AG09309 (cell line): ENCODE measurements around the gene VSIR.

Experiments
- DNase-seq: peaks from one replicate; pipeline ENCODE4 v3.0.0-alpha.2; 2010; ENCODE audit warnings: low read depth
- H3K4me3 ChIP-seq: 2 replicates; pipeline ENCODE4 v1.5.1; 2011; ENCODE audit warnings: mild to moderate bottlenecking, low read depth, low read length, moderate library complexity; ENCODE audit not compliant: control insufficient read depth
- CTCF ChIP-seq: IDR thresholded peaks from 2 replicates; pipeline ENCODE4 v1.5.1; 2011; ENCODE audit warnings: mild to moderate bottlenecking, low read depth, low read length, inconsistent platforms; ENCODE audit not compliant: insufficient read depth, control insufficient read depth; ENCODE audit errors: missing control alignments

VSIR gene

DNA sequence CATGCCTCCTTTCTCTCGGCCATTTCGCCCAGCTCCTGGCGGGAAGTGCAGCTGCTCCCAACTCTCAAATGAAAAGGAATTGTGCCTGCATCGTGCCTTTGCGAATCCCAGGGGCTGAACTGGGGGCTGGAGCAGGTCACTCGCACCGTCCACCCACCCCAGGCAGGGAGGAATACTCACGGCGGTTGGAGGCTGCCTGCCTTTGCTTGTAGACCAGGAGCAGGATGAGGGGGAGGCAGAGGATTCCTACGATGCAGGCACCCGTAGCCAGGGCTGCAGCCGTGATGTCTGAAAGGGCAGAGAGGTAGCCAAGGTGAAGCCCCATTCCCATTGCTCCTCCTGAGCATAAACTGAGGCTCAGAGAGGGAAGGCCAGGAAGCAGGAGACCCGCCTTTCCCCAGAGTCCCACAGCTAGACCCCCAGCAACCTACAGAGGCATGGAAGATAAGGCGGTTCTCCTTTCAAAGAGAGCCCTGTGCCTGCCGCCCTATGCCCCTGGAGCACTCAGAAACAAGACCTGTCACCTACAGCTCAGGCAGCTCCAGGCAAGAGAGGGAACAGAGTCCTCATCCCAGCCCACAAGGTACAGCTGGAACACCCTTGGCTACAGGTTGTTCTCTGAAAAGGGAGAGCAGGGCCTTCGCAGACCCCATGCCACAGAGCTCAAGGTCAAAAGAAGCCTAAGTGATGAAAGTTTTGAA lies 18.0 kb downstream of the VSIR start:
- no peak for TF ChIP-seq CTCF
- H3K4me3 ChIP-seq = no peak overlapping the region
- DNase-seq = no peak

GRCh38 chr10:71754562-71754961 lies 18.8 kb downstream of the VSIR start:
- no peak for TF ChIP-seq CTCF
- no peak overlapping the region for H3K4me3 ChIP-seq
- DNase-seq = no peak

GRCh38 chr10:71753960-71754505 lies 19.3 kb downstream of the VSIR start:
- TF ChIP-seq CTCF = no peak
- H3K4me3 ChIP-seq = no peak overlapping the region
- DNase-seq = no peak

DNA sequence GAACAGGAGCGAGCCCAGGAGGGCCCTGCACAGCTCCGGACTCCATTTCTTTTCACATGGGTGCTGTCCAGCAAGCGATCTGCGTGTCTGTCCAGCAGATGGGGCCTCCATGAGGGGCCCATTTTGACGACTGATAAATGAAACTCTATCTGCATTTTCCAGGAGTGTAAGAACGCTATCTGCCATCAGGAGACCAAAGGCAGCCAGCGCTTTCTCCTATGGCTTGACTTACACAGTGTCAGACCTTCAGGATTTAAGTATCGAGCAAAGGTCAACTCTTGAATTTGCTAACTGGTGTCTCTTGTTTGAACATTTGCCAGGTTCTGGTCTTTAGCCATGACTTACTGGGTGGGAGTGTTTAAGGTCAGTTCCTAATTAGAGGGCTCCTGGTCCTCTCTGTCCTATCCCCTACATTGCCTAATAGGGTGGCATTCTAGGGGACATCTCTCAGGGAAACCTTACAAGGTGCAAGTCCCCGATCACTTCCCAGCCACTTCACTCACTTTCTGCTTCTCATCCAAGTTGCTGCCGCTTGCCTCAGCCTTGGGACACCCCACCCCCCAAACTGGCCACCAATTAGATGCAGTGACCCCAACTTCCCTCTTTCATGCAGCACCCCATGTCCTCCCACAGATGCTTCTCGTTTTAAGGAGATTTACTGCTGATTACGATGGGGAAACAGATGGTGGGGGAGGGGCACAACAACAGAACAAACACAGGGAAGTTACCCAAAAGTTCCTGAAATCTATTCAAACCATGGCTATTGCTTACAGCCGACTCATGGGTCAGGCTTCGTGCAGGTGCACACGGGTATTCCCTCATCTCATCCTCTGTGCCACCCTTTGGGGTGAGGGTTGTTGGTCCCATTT lies 20.0 kb downstream of the VSIR start:
- no peak overlapping the region for H3K4me3 ChIP-seq
- no peak for DNase-seq
- no peak for TF ChIP-seq CTCF

- H3K4me3 ChIP-seq = no peak overlapping the region
- TF ChIP-seq CTCF = no peak
- no peak for DNase-seq
Observed at GRCh38 chr10:71752391-71753090, 20.8 kb downstream of the VSIR start.

DNA sequence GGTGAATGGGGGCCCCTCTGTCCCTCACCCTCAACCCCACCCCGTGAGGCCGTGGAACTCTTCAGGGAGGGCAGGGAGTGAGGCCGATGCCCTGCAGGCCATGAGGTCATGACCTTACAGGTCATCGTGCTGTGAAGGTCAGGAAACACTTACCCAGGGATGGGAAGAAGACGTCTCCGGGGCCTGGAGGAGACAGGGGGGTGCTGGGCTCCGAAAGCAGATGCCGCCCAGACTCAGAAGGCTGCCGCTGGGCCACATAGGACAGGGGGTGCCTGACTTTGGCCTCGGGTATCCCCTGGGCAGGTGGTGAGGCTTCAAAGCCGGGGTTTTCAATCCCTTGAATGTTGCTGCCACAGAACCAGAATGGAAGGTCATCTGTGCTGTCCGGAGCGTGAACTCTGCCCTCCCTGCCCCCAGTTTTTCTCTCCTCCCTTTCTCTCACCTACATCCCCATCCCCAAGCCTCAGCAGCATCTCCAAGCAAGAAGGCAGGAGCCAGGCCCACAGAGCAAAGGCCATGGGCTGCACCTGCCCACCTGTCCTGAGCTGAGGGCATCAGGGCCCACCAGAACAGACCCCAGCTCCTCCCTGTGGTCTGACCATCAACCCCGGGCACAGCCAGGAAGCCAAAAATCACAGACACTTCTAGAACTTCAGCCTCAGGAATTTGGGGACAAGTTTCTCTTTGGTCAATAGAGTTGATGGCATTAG lies 21.6 kb downstream of the VSIR start:
- no peak for TF ChIP-seq CTCF

More for the DNA sequence above, 21.6 kb downstream of the VSIR start:
- no peak overlapping the region for H3K4me3 ChIP-seq
- DNase-seq = no peak
